Stimulated activated naive CD4-positive, alpha-beta T cell treated with Interleukin-2 at 50 U/mL for 16 hours (primary cell): Measurements from ENCODE around the gene RALGAPA2.
A peak's percentile ranks its signal among the peaks of the same experiment; 100 is the strongest.

ENCODE experiments used
- DNase-seq: peaks from one replicate; lab custom pipeline; 2025; lab: John Stamatoyannopoulos, UW

RALGAPA2 gene

DNA sequence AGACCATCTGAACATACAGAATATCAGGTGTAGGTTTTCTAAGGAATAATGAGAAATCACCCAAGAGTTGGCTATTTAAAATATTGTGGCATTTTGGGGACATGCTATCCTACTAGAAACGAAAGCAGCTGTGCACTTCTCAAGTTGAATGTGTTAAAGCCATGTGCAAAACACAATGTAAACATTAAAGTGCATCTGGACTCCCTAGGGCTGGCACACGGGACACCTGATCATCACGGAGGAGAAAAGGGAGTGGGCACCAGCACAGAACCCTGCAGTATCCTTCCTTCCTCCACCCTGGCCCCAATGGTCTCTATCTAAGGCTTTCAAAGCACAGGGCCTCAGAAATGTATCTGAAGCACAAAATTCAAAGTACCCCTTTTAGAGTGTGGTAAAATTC lies 250.3 kb downstream of the RALGAPA2 start:
- no peak for DNase-seq

- no peak for DNase-seq
Observed at GRCh38 chr20:20461551-20461950, 250.9 kb downstream of the RALGAPA2 start.

DNA sequence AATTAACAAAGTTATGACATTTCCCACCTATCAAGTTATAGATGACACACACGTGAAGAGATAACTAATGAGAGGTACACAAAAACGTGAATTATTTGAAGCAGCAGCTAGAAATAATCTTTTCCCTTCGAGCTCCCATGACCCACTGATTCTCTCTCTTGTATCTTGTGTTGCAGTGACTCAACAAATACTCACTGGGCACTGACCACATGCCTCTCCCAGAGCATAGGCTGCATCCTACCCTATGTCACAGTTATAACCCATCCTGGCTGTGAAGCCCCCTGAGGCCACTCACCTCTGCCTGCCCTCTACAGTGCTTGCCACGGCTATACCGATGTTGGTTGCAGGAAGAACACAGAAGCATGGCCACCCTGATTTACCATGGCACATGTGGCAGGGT lies 252.7 kb downstream of the RALGAPA2 start:
- DNase-seq: no peak

GRCh38 chr20:20457392-20458126 lies 254.9 kb downstream of the RALGAPA2 start:
- no peak for DNase-seq

DNA sequence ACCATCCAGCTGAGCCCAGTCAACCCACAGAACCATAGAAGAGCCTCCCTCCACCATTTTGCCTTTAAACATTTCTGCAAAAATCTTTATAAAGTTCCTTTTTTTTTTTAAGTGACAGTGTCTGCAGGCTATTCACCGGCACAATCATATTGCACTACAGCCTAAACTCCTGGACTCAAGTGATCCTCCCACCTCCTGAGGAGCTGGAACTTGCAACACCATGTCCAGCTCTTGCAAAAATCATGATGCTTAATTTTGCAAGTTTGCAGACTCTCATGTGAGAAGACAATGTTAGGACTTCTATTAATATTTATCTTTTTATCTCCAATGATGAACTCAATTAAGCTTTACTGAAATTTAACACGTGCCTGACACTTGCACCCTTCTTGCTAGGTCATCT lies 255.7 kb downstream of the RALGAPA2 start:
- no peak for DNase-seq

DNA sequence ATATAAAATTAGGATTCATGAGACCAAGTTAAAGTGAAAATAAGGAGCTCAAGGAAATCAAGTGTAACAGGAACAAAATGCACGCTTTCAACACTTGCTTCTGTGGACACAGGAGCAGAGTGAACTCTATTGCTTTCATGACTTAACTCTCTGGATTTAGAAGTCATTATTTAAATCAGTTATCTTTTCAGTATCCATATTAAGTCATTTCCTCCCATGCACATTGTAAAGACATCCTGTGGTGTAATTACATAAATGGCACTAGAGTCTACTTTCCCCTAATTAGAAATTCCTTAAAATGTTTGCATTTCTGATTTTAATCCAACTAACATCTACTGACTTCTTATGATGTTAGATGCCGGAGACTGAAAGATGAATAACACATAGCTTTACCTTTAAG lies 256.5 kb downstream of the RALGAPA2 start:
- no peak for DNase-seq

- no peak for DNase-seq
Observed at GRCh38 chr20:20454850-20455627, 257.4 kb downstream of the RALGAPA2 start.

DNA sequence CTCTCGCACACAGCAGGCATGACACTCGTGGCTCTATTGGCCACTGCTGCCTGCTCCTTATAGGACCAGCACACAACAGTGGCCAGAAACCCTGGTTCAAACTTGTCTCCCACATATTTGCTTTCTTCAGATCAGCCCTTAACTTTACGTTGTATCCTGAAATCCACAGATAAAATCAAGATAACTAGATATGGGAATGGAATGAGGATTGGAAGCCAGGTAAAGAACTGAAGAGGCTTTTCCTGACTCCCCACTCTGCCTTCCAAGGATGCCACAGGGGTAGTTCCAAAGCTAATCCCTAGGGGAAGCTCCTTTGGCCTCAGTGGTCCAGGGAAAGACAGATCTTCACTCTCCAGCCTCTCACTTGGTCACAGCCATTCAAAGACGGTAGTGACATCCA lies 258.1 kb downstream of the RALGAPA2 start:
- DNase-seq: no peak

DNA sequence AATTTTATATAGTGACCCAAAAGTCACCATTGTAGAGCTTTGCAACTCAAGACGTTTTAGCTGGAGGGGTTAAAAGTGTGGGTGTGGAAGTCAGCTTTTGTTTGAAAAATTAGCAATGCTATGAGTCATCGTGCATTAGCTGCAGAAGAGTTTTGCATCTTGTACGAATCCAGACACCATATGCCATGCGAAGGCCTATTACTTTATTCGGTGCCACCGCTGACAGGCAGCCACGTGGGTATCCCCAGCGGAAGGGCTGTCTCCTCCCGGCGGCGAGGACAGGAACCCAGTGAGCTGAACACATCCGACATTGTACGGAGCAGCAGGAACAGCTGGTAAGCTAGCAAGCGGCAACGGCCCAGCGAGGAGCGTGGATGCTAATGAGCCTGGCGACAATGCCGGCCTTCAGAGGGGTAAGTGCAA lies 260.2 kb downstream of the RALGAPA2 start:
- DNase-seq: peak; percentile 55

DNA sequence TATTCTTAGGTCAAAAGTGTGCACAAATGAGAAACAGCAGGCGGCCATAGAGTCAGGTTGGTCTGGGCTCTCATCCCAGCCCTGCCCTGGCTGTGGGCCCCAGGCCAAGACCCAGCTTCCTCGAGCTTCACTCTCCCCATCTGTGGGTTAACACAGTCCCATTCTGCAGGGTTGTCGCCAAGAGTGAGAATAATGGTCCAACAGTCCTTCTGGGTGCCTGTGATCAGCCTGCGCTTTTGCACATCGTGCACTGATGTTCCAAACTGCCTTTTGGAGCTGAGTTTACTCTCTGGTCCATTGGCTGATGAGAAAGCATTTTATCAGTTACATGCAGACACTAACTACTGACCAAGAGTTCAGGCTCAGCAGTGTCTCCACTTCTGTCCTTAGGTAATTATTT lies 261.9 kb downstream of the RALGAPA2 start:
- DNase-seq: no peak

- no peak for DNase-seq
Observed at GRCh38 chr20:20448881-20449280, 263.6 kb downstream of the RALGAPA2 start.

DNA sequence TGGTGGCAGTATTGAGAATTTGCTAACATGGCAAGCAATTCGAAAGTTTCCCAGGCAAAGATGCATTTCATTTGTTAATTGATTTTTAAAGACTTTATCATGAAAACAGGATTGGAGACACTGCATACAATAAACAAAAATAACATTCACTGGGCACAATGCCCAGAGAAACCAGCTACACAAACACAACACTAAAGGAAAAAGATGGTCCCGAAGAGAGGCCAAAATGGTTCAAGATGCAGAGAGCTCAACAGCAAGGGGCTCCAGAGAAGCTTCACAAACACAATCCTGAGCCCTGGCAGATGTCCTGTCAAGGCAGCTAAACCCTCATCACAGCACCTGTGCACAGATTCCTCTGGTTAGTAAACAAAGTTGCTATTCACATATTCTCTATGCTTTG lies 265.2 kb downstream of the RALGAPA2 start:
- no peak for DNase-seq

- no peak for DNase-seq
Observed at GRCh38 chr20:20446425-20447015, 265.9 kb downstream of the RALGAPA2 start.

- DNase-seq: no peak
Observed at GRCh38 chr20:20446001-20446400, 266.4 kb downstream of the RALGAPA2 start.

- DNase-seq: no peak
Observed at GRCh38 chr20:20443504-20443903, 268.9 kb downstream of the RALGAPA2 start.

GRCh38 chr20:20442466-20442865 lies 270.0 kb downstream of the RALGAPA2 start:
- no peak for DNase-seq

DNA sequence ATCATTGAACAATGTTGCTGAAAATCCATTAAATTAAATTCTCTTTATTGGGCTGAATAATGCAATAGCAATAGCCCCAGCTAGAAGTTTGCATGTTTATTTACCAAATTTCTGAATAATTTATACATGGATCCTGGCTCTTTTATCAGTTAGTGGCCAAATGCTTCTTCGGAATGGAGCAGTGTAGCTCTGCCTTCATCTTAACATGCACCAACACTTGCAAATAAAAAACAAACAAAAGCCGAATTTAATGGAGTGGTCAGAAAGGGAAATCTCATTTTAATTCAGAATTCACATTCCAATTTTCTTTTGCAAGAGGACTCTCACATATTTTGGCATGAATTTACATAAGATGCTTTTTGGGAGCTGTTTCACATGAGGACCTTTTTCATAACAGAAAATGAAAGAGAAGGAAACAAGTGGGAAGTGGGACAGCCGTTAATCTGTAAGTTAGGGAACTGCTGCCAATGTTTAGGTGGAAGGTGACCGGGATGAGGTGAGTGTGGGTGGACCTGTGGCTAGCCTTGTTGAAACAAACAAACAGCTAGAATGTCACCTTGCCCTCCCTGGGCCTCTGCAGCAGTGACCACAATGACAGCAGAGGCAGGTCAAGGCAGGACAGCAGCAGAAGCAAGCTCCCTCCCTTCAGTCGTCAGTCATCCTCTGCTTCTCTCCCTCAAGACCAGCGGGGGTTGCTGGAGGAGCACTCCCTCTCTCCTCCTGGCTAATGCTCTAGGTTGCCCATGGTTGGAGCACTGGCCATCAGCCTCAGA lies 271.4 kb downstream of the RALGAPA2 start:
- DNase-seq: no peak

DNA sequence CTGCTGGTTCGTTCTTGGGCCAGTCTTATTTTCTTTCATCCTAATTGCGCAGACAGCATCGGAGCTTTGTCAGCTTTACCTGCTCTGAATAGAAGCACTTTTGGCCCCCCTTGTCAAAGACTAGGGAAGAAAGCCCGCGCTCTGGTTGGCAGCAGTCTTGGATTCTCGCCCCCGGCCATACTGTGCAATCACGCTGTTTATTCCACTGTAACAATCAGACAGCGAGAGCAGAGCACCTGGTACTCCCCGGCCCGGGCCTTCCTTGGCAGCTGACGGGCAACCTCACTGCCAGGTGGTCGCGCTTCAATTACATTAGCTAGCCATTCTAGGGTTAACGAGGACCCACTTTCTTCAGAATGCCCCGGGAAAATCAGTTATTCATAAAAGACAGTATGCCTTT lies 272.0 kb downstream of the RALGAPA2 start:
- no peak for DNase-seq

- no peak for DNase-seq
Observed at GRCh38 chr20:20439602-20440190, 272.7 kb downstream of the RALGAPA2 start.

DNA sequence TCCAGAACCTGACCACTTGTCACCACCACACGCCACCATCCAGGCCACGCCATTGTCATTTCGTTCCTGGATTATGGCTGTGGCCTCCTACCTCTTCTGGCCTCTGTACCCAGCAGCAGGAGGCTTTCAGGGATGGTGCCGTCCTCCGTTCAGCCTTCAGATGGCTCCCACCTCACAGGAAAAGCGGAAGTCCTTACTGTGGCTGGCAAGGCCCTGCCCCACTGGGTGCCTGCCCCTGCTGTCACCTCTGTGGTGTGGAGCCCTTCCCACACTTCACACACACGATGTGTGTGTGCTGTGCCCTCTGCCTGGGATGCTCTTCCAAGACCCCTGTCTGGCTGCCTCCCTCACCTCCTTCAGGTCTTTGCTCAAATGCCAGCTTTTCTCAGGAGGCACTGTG lies 275.1 kb downstream of the RALGAPA2 start:
- DNase-seq: no peak

GRCh38 chr20:20436689-20437088 lies 275.8 kb downstream of the RALGAPA2 start:
- DNase-seq: no peak

GRCh38 chr20:20435453-20435852 lies 277.0 kb downstream of the RALGAPA2 start:
- DNase-seq: no peak
